K562 (cell line): ENCODE measurements around the gene DCLK1. TPM values are rescaled to one million over a fixed set of nuclear protein-coding genes. Genes with fewer than 3 reads are reported as not detected.

Experiments used
- ATAC-seq: fragments of 200-7000 bp; cut with Tn5 transposase; 3 replicates; pipeline ENCODE4 v1.9.1; 2020; ENCODE audit warnings: moderate library complexity
- BruUV-seq: library from RNA; stranded (reverse); fragments of 400-500 nt; replicated peaks from 2 replicates; lab custom pipeline; 2021; lab: Mats Ljungman, UMichigan
- CTCF ChIA-PET: fragments of 300-600 bp; formaldehyde crosslinking; extraction: SDS; loops from one replicate; lab custom pipeline; 2021; ENCODE audit warnings: low intra/inter-chr PET ratio; lab: Yijun Ruan, JAX
- POLR2A ChIA-PET: fragments of 300-600, 350-650 bp; sonication (Branson Sonifier 250); formaldehyde crosslinking; extraction: SDS; loops from one replicate; lab custom pipeline; 2021; ENCODE audit warnings: antibody characterized with exemption, inconsistent platforms; lab: Yijun Ruan, JAX
- DNase-seq, 4 experiments: peaks; one replicate each; pipeline versions ENCODE4 v3.0.0 to v3.0.0-alpha.2; 2011 to 2018; ENCODE audit warnings: low spot score in 3 of 4, mixed read lengths in 3 of 4; ENCODE audit errors: extremely low read depth in 1 of 4
- FAIRE-seq: peaks from 2 replicates; lab custom pipeline; 2011; peaks lifted over from hg19 to GRCh38; lab: Jason Lieb, UNC
- H2AFZ ChIP-seq: 2 replicates; pipeline ENCODE4 v1.6.0; 2011; ENCODE audit warnings: low read depth, low read length, control low read depth, inconsistent platforms
- H3K27ac ChIP-seq: fragments of 200-600 bp; 3 replicates; pipeline ENCODE4 v1.8.0; 2011; ENCODE audit warnings: low read depth, mild to moderate bottlenecking, control low read depth, inconsistent platforms, low read length, moderate library complexity, mixed read lengths; ENCODE audit errors: extremely low read depth
- H3K27me3 ChIP-seq, 2 experiments: fragments of 300-600 bp in 1 of 2; 2 replicates in 1 of 2; 3 replicates in 1 of 2; pipeline versions ENCODE4 v1.6.0 to v1.8.0; 2011; ENCODE audit warnings: inconsistent platforms in 2 of 2, low read length in 2 of 2, mild to moderate bottlenecking in 1 of 2, mixed read lengths in 1 of 2, moderate library complexity in 1 of 2; ENCODE audit not compliant: control insufficient read depth in 2 of 2, insufficient read depth in 2 of 2
- H3K36me3 ChIP-seq: fragments of 300-600 bp; 3 replicates; pipeline ENCODE4 v1.8.0; 2011; ENCODE audit warnings: mild to moderate bottlenecking, low read length, inconsistent platforms; ENCODE audit not compliant: control insufficient read depth, insufficient read depth
- H3K4me1 ChIP-seq, 2 experiments: fragments of 200-600 bp in 1 of 2; replicated peaks in 1 of 2; 2 replicates in 1 of 2; 3 replicates in 1 of 2; pipeline versions ENCODE4 v1.5.1 to v1.8.0; 2011; ENCODE audit warnings: inconsistent platforms in 2 of 2, low read length in 2 of 2, mild to moderate bottlenecking in 1 of 2, mixed read lengths in 1 of 2, moderate library complexity in 1 of 2; ENCODE audit not compliant: control insufficient read depth in 2 of 2, insufficient read depth in 2 of 2
- H3K4me2 ChIP-seq: 2 replicates; pipeline ENCODE4 v1.6.1; 2011; ENCODE audit warnings: low read length, control low read depth, inconsistent platforms, mixed read lengths; ENCODE audit not compliant: insufficient read depth
- H3K4me3 ChIP-seq: fragments of 200-600 bp; sonication (generic), shearing (Covaris generic); 2 replicates; pipeline ENCODE4 v1.5.1; 2016; ENCODE audit warnings: control low read depth, inconsistent platforms
- H3K79me2 ChIP-seq: fragments of 200-600 bp; 3 replicates; pipeline ENCODE4 v1.8.0; 2011; ENCODE audit warnings: low read length, inconsistent platforms; ENCODE audit not compliant: control insufficient read depth, insufficient read depth
- H3K9ac ChIP-seq, 2 experiments: 2 replicates each; pipeline versions ENCODE4 v1.6.0 to v1.6.1; 2011; ENCODE audit warnings: low read depth in 2 of 2, low read length in 2 of 2, control low read depth in 1 of 2, inconsistent platforms in 1 of 2, mild to moderate bottlenecking in 1 of 2, mixed read lengths in 1 of 2; ENCODE audit not compliant: insufficient read depth in 1 of 2
- H3K9me1 ChIP-seq: one replicate; pipeline ENCODE4 v1.6.0; 2011; ENCODE audit warnings: inconsistent platforms, mild to moderate bottlenecking, low read length, moderate library complexity; ENCODE audit not compliant: control insufficient read depth, insufficient read depth
- H3K9me3 ChIP-seq: replicated peaks from 2 replicates; pipeline ENCODE4 v1.5.1; 2011; ENCODE audit warnings: low read depth, low read length, inconsistent platforms; ENCODE audit not compliant: control insufficient read depth, insufficient read depth
- H4K20me1 ChIP-seq: replicated peaks from 2 replicates; pipeline ENCODE4 v1.6.1; 2011; ENCODE audit warnings: low read length, inconsistent platforms, mixed read lengths; ENCODE audit not compliant: control insufficient read depth, insufficient read depth
- ZNF140 ChIP-seq: fragments of 250-450 bp; sonication (Bioruptor Pico); IDR thresholded peaks from 2 replicates; pipeline ENCODE4 v1.8.0; 2021; ENCODE audit warnings: moderate library complexity, mild to moderate bottlenecking, inconsistent platforms
- WGBS: fragments of 100-300 bp; shearing (Covaris generic); methylation state at CpG from one replicate; pipeline ENCODE4 v1.1.6; 2016; ENCODE audit warnings: low coverage, mixed read lengths; ENCODE audit not compliant: insufficient coverage; ENCODE audit errors: missing lambda C conversion rate; 5-methylcytosine and 5-hydroxymethylcytosine counted together
- in situ Hi-C: fragments of 300-500 bp; cut with MboI; formaldehyde crosslinking; loops from 4 replicates; pipeline ENCODE4 v1.15.0; 2018; ENCODE audit warnings: inconsistent platforms, mixed read lengths
- intact Hi-C: fragments of 100-400 bp; cut with micrococcal nuclease; formaldehyde crosslinking; loops from 2 replicates; pipeline ENCODE4 v1.14.2; 2022
- polyA plus RNA-seq, 8 experiments: library from polyadenylated mRNA; depleted of rRNA in 4 of 8; stranded (reverse) in 5 of 8; unstranded in 3 of 8; fragments of >200 nt; fragmentation: Nextera tagmentation in 2 of 8; fragmentation: Illumina TruSeq in 1 of 8; extraction: Ambion mirVana in 2 of 8; extraction: Trizol in 1 of 8; gene quantifications; 2 replicates each; pipeline versions ENCODE4 v1.2.1 to v1.2.3, GENCODE V29; 2011 to 2014; ENCODE audit warnings: inconsistent platforms in 1 of 8, missing spikeins in 1 of 8
- total RNA-seq, 7 experiments: library from RNA; depleted of rRNA in 6 of 7; stranded (reverse); fragments of >200 nt in 6 of 7; fragmentation: Illumina TruSeq in 2 of 7; extraction: Trizol in 2 of 7; gene quantifications; 2 replicates each; pipeline versions ENCODE4 v1.2.1 to v1.2.3, GENCODE V29; 2011 to 2021; ENCODE audit warnings: low replicate concordance in 1 of 7
- TF ChIP-seq, protein P1 (sequence below): fragments of 450-650 bp; IDR thresholded peaks from 2 replicates; pipeline ENCODE4 v1.6.1; 2018; ENCODE audit not compliant: partially characterized antibody

DCLK1 gene
- total and polyA plus RNA-seq, 9 of the 15 experiments (the other 6 are each of a cell fraction or from before 2014, with no cell fraction given): 0.07 TPM; not detected in 8

DNA sequence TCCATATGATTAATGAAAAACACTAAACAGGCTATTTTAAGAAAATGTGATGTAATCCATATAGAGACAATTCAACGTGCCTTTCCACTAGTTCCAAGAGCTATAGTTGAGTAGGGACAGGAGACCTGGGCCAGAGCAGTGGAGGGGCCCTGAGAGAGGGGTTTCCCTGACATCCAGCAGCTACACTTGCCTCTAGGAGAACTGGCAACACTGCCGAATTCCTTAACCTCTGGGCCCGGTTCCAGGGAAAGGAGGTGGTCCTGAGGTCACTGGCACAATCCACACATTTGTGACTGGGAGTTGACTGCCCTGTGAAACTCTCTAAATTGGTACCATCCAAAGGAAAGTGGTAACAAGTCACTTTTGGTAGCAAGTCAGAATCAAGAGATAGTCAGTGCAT lies 264.4 kb downstream of the DCLK1 start:
- ChIA-PET POLR2A (no interaction called here), CTCF (no interaction called here)
- Histone ChIP-seq H3K4me2 (no peak overlapping the region), H3K36me3 (no peaks in the 10 kb centered on the region), H3K4me1 (no peaks in the 10 kb centered on the region), H4K20me1 (no peaks in the 10 kb centered on the region), H3K9ac (no peak overlapping the region), H3K4me3 (no peak overlapping the region), H3K27ac (no peak overlapping the region), H3K79me2 (no peaks in the 10 kb centered on the region), H2AFZ (no peak overlapping the region), H3K9me1 (no peaks in the 10 kb centered on the region), H3K27me3 (no peaks in the 10 kb centered on the region), H3K9me3 (no peaks in the 10 kb centered on the region)
- in situ Hi-C loops: no loop called here
- no TSS peak for BruUV-seq
- FAIRE-seq (no peak), DNase-seq (no peak), ATAC-seq (no peak)
- intact Hi-C loops: no loop called here
- no peak for TF ChIP-seq ZNF140
- TF ChIP-seq, protein P1, sequence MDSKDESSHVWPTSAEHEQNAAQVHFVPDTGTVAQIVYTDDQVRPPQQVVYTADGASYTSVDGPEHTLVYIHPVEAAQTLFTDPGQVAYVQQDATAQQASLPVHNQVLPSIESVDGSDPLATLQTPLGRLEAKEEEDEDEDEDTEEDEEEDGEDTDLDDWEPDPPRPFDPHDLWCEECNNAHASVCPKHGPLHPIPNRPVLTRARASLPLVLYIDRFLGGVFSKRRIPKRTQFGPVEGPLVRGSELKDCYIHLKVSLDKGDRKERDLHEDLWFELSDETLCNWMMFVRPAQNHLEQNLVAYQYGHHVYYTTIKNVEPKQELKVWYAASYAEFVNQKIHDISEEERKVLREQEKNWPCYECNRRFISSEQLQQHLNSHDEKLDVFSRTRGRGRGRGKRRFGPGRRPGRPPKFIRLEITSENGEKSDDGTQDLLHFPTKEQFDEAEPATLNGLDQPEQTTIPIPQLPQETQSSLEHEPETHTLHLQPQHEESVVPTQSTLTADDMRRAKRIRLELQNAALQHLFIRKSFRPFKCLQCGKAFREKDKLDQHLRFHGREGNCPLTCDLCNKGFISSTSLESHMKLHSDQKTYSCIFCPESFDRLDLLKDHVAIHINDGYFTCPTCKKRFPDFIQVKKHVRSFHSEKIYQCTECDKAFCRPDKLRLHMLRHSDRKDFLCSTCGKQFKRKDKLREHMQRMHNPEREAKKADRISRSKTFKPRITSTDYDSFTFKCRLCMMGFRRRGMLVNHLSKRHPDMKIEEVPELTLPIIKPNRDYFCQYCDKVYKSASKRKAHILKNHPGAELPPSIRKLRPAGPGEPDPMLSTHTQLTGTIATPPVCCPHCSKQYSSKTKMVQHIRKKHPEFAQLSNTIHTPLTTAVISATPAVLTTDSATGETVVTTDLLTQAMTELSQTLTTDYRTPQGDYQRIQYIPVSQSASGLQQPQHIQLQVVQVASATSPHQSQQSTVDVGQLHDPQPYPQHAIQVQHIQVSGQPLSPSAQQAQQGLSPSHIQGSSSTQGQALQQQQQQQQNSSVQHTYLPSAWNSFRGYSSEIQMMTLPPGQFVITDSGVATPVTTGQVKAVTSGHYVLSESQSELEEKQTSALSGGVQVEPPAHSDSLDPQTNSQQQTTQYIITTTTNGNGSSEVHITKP: peak; percentile 6
- WGBS: 0% methylated on average over 3 of the region's 3 CpGs
